GM06990 (cell line): Measurements from ENCODE around the gene CCDC134.

ENCODE experiments used
- DNase-seq: peaks from one replicate; pipeline ENCODE4 v3.0.0-alpha.2; 2011; ENCODE audit not compliant: insufficient read length; ENCODE audit errors: extremely low read depth
- H3K27me3 ChIP-seq: replicated peaks from 2 replicates; pipeline ENCODE4 v1.6.0; 2011; ENCODE audit warnings: low read length; ENCODE audit not compliant: control insufficient read depth, insufficient read depth
- H3K36me3 ChIP-seq: 2 replicates; pipeline ENCODE4 v1.5.1; 2011; ENCODE audit warnings: low read length; ENCODE audit not compliant: control insufficient read depth, insufficient read depth
- H3K4me3 ChIP-seq: replicated peaks from 2 replicates; pipeline ENCODE4 v1.5.1; 2011; ENCODE audit warnings: low read depth, mild to moderate bottlenecking, control low read depth, low read length
- TF ChIP-seq, protein P1 (sequence below): IDR thresholded peaks from 2 replicates; pipeline ENCODE4 v1.5.1; 2011; ENCODE audit warnings: low read length, control low read depth, mild to moderate bottlenecking, inconsistent platforms; ENCODE audit not compliant: insufficient read depth, poor library complexity, severe bottlenecking

The CCDC134 gene

DNA sequence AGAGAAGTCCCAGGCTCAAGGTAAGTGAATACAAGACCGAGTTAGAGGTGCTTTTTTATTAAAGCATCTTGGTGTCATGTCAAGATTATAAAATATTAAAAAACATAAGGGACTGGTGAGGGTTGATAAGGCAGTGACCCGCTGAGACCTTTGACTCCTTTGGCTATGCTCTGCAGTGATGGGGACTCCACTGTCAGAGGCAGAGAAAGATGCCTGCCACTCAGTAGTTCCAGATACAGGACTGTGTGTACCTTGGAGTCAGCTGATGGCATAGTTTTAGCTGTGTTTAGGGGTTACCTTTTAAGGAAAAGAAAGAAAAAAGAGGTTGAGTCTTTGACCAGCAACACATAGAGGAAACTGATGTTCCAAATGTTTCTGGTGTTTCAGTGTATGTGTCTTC, 73.6 kb downstream of the CCDC134 start:
- DNase-seq, result no peak
- H3K4me3 ChIP-seq, result no peak overlapping the region
- TF ChIP-seq, protein P1, sequence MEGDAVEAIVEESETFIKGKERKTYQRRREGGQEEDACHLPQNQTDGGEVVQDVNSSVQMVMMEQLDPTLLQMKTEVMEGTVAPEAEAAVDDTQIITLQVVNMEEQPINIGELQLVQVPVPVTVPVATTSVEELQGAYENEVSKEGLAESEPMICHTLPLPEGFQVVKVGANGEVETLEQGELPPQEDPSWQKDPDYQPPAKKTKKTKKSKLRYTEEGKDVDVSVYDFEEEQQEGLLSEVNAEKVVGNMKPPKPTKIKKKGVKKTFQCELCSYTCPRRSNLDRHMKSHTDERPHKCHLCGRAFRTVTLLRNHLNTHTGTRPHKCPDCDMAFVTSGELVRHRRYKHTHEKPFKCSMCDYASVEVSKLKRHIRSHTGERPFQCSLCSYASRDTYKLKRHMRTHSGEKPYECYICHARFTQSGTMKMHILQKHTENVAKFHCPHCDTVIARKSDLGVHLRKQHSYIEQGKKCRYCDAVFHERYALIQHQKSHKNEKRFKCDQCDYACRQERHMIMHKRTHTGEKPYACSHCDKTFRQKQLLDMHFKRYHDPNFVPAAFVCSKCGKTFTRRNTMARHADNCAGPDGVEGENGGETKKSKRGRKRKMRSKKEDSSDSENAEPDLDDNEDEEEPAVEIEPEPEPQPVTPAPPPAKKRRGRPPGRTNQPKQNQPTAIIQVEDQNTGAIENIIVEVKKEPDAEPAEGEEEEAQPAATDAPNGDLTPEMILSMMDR, result no peak
- no peaks in the 10 kb centered on the region for H3K27me3 ChIP-seq
- H3K36me3 ChIP-seq, result peaks cover 45% of the 10 kb centered on the region

DNA sequence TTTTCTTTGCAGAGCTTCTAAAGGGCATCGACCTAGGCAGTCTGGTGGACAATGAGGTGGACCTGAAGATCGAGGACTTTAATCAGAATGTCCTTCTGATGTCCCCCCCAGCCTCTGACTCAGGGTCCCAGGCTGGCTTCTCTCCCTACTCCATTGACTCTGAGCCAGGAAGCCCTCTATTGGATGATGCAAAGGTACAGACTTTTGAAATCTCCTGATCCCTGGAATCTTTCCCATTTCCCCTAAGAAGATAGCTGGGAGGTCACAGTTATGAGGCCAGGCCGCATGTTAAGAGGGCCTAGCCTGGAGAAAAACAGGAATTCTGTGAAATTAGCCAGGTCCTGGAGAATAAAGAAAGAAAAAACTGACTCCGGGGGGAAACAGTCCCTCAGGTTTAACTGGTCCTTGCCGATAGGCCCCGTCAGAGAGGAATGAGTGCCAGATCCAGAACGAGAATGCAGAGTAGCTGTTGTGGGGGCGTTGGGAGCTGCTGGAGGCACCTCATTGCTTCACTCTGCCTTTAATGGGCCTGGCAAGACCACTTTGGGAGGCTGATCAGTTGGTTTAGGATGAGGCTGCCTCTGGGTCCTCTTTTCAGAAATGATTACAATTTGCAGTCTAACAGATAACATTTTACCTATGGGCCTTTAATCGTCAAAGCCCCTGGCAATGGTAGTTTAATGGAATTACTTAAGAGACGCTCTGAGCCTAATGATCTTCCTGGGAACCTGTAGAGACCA, 75.2 kb downstream of the CCDC134 start:
- Histone ChIP-seq H3K36me3 (peaks cover 54% of the 10 kb centered on the region), H3K4me3 (no peak overlapping the region), H3K27me3 (no peaks in the 10 kb centered on the region)
- DNase-seq, result no peak
- TF ChIP-seq, protein P1, result no peak
